ENCODE data around the gene DLGAP1. TPM values are rescaled to one million over a fixed set of nuclear protein-coding genes. Genes with fewer than 3 reads are reported as not detected.

Gene DLGAP1
- total RNA-seq, 1 donor from 2014 or later: 0.05 TPM

- Mint-ChIP-seq H3K4me3 (ENCODE audit: unreplicated experiment) (no peak overlapping the region), H3K9me3 (ENCODE audit: unreplicated experiment) (peaks cover 18% of the 10 kb centered on the region), H3K36me3 (ENCODE audit: unreplicated experiment) (no peaks in the 10 kb centered on the region), H3K27ac (ENCODE audit: unreplicated experiment) (no peak overlapping the region), H3K4me1 (ENCODE audit: unreplicated experiment) (no peaks in the 10 kb centered on the region), H3K27me3 (ENCODE audit: unreplicated experiment) (no peaks in the 10 kb centered on the region)
- no peak for TF ChIP-seq CTCF (IDR thresholded peaks at IDR 0.05)
- DNase-seq (ENCODE audit: extremely low spot score, unreplicated experiment): no peak
These were observed 230.9 kb downstream of the DLGAP1 start for GRCh38 chr18:4224031-4224704.

GRCh38 chr18:4211111-4211837 is 243.8 kb downstream of the DLGAP1 start:
- Mint-ChIP-seq H3K27ac (ENCODE audit: unreplicated experiment) (no peak overlapping the region), H3K4me3 (ENCODE audit: unreplicated experiment) (no peak overlapping the region), H3K36me3 (ENCODE audit: unreplicated experiment) (no peaks in the 10 kb centered on the region), H3K27me3 (ENCODE audit: unreplicated experiment) (no peaks in the 10 kb centered on the region), H3K4me1 (ENCODE audit: unreplicated experiment) (no peaks in the 10 kb centered on the region), H3K9me3 (ENCODE audit: unreplicated experiment) (peaks cover 7% of the 10 kb centered on the region)
- no peak for TF ChIP-seq CTCF (IDR thresholded peaks at IDR 0.05)
- no peak for DNase-seq (ENCODE audit: extremely low spot score, unreplicated experiment)

DNA sequence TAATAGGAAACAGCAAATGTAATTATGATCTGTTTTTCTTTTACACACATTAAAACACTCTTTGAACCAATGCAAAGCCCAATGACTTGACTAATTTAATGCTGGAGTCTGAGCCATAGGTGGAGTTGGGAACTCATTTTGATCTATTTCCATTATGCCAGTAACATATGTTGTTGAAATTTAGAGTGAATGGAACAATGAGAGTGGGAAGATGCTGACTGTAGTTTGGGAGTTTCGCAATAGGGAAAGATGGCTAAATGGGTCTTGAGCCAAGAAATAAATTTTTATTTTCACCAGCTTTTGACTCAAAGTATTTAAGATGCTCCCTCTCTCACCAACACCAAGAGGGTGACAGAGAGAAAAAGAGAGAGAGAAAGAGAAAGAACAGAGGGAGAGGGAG is 246.7 kb downstream of the DLGAP1 start:
- Mint-ChIP-seq H3K36me3 (ENCODE audit: unreplicated experiment) (no peaks in the 10 kb centered on the region), H3K4me1 (ENCODE audit: unreplicated experiment) (peaks cover 5% of the 10 kb centered on the region), H3K9me3 (ENCODE audit: unreplicated experiment) (peaks cover 12% of the 10 kb centered on the region), H3K27ac (ENCODE audit: unreplicated experiment) (no peak overlapping the region), H3K27me3 (ENCODE audit: unreplicated experiment) (no peaks in the 10 kb centered on the region), H3K4me3 (ENCODE audit: unreplicated experiment) (no peak overlapping the region)
- no peak for TF ChIP-seq CTCF (IDR thresholded peaks at IDR 0.05)
- no peak for DNase-seq (ENCODE audit: extremely low spot score, unreplicated experiment)

GRCh38 chr18:4207383-4207985 is 247.6 kb downstream of the DLGAP1 start:
- Mint-ChIP-seq H3K27me3 (ENCODE audit: unreplicated experiment) (no peaks in the 10 kb centered on the region), H3K36me3 (ENCODE audit: unreplicated experiment) (no peaks in the 10 kb centered on the region), H3K4me1 (ENCODE audit: unreplicated experiment) (peaks cover 5% of the 10 kb centered on the region), H3K9me3 (ENCODE audit: unreplicated experiment) (peaks cover 12% of the 10 kb centered on the region), H3K4me3 (ENCODE audit: unreplicated experiment) (no peak overlapping the region), H3K27ac (ENCODE audit: unreplicated experiment) (no peak overlapping the region)
- TF ChIP-seq CTCF (IDR thresholded peaks at IDR 0.05): no peak
- DNase-seq (ENCODE audit: extremely low spot score, unreplicated experiment): no peak

- H3K27ac Mint-ChIP-seq (ENCODE audit: unreplicated experiment): no peak overlapping the region
These were observed 250.7 kb downstream of the DLGAP1 start for GRCh38 chr18:4204438-4204720.

More at GRCh38 chr18:4204438-4204720, 250.7 kb downstream of the DLGAP1 start:
- H3K27me3 Mint-ChIP-seq (ENCODE audit: unreplicated experiment): no peaks in the 10 kb centered on the region
- H3K36me3 Mint-ChIP-seq (ENCODE audit: unreplicated experiment): no peaks in the 10 kb centered on the region
- H3K4me1 Mint-ChIP-seq (ENCODE audit: unreplicated experiment): peaks cover 5% of the 10 kb centered on the region
- TF ChIP-seq CTCF (IDR thresholded peaks at IDR 0.05): no peak
- H3K4me3 Mint-ChIP-seq (ENCODE audit: unreplicated experiment): no peak overlapping the region
- DNase-seq (ENCODE audit: extremely low spot score, unreplicated experiment): no peak
- peaks cover 5% of the 10 kb centered on the region for H3K9me3 Mint-ChIP-seq (ENCODE audit: unreplicated experiment)
